Measurements from ENCODE around the gene ZNF516.

ZNF516 gene

GRCh38 chr18:76514573-76514972, 19.5 kb upstream of the ZNF516 start:
- Histone ChIP-seq H3K9ac (no peak overlapping the region), H3K27ac (no peak overlapping the region), H3K9me3 (ENCODE audit: control insufficient read depth, low read length) (no peaks in the 10 kb centered on the region), H3K4me3 (ENCODE audit: low read depth, low read length) (no peak overlapping the region), H2AFZ (no peak overlapping the region), H3K79me2 (no peaks in the 10 kb centered on the region), H3K4me1 (no peaks in the 10 kb centered on the region), H3K27me3 (ENCODE audit: control insufficient read depth, insufficient read depth, low read length) (no peaks in the 10 kb centered on the region), H3K36me3 (ENCODE audit: control insufficient read depth, insufficient read depth, low read length) (no peaks in the 10 kb centered on the region), H3K4me2 (ENCODE audit: low read length) (no peak overlapping the region)
- TF ChIP-seq CTCF (IDR thresholded peaks at IDR 0.05), result no peak

- no peak for TF ChIP-seq CTCF (IDR thresholded peaks at IDR 0.05)
- Histone ChIP-seq H3K27me3 (ENCODE audit: control insufficient read depth, insufficient read depth, low read length) (no peaks in the 10 kb centered on the region), H3K9me3 (ENCODE audit: control insufficient read depth, low read length) (no peaks in the 10 kb centered on the region), H3K4me1 (no peaks in the 10 kb centered on the region), H3K27ac (no peak overlapping the region), H3K79me2 (no peaks in the 10 kb centered on the region), H3K9ac (no peak overlapping the region), H2AFZ (no peak overlapping the region), H3K36me3 (ENCODE audit: control insufficient read depth, insufficient read depth, low read length) (no peaks in the 10 kb centered on the region), H3K4me3 (ENCODE audit: low read depth, low read length) (no peak overlapping the region), H3K4me2 (ENCODE audit: low read length) (no peak overlapping the region)
Measured at GRCh38 chr18:76507830-76508385, 12.9 kb upstream of the ZNF516 start.

GRCh38 chr18:76506974-76507764, 12.1 kb upstream of the ZNF516 start:
- TF ChIP-seq CTCF (IDR thresholded peaks at IDR 0.05), result no peak
- Histone ChIP-seq H2AFZ (no peak overlapping the region), H3K79me2 (no peaks in the 10 kb centered on the region), H3K9ac (no peak overlapping the region), H3K9me3 (ENCODE audit: control insufficient read depth, low read length) (no peaks in the 10 kb centered on the region), H3K4me2 (ENCODE audit: low read length) (no peak overlapping the region), H3K27me3 (ENCODE audit: control insufficient read depth, insufficient read depth, low read length) (no peaks in the 10 kb centered on the region), H3K4me3 (ENCODE audit: low read depth, low read length) (no peak overlapping the region), H3K36me3 (ENCODE audit: control insufficient read depth, insufficient read depth, low read length) (no peaks in the 10 kb centered on the region), H3K4me1 (no peaks in the 10 kb centered on the region), H3K27ac (no peak overlapping the region)

- no peaks in the 10 kb centered on the region for H3K9me3 ChIP-seq (ENCODE audit: control insufficient read depth, low read length)
- H3K4me2 ChIP-seq (ENCODE audit: low read length), result no peak overlapping the region
- no peaks in the 10 kb centered on the region for H3K79me2 ChIP-seq
- no peak overlapping the region for H3K27ac ChIP-seq
- no peaks in the 10 kb centered on the region for H3K27me3 ChIP-seq (ENCODE audit: control insufficient read depth, insufficient read depth, low read length)
- H3K4me3 ChIP-seq (ENCODE audit: low read depth, low read length), result no peak overlapping the region
- no peak for TF ChIP-seq CTCF (IDR thresholded peaks at IDR 0.05)
- H3K4me1 ChIP-seq, result no peaks in the 10 kb centered on the region
- no peak overlapping the region for H2AFZ ChIP-seq
- H3K36me3 ChIP-seq (ENCODE audit: control insufficient read depth, insufficient read depth, low read length), result no peaks in the 10 kb centered on the region
- no peak overlapping the region for H3K9ac ChIP-seq
Measured at GRCh38 chr18:76506395-76506794, 11.4 kb upstream of the ZNF516 start.

- no peaks in the 10 kb centered on the region for H3K9me3 ChIP-seq (ENCODE audit: control insufficient read depth, low read length)
- H3K27me3 ChIP-seq (ENCODE audit: control insufficient read depth, insufficient read depth, low read length), result no peaks in the 10 kb centered on the region
- H3K9ac ChIP-seq, result no peak overlapping the region
- H2AFZ ChIP-seq, result no peak overlapping the region
- H3K36me3 ChIP-seq (ENCODE audit: control insufficient read depth, insufficient read depth, low read length), result no peaks in the 10 kb centered on the region
- no peak overlapping the region for H3K4me3 ChIP-seq (ENCODE audit: low read depth, low read length)
- no peak overlapping the region for H3K27ac ChIP-seq
- H3K79me2 ChIP-seq, result no peaks in the 10 kb centered on the region
- no peak overlapping the region for H3K4me2 ChIP-seq (ENCODE audit: low read length)
- no peaks in the 10 kb centered on the region for H3K4me1 ChIP-seq
- no peak for TF ChIP-seq CTCF (IDR thresholded peaks at IDR 0.05)
Measured at GRCh38 chr18:76505614-76506013, 10.6 kb upstream of the ZNF516 start.
